22Rv1 (cell line): Measurements from ENCODE around the gene CPSF3.

Source experiments
- CTCF ChIP-seq: fragments of 450-650 bp; IDR thresholded peaks from 2 replicates; pipeline ENCODE4 v1.5.1; 2017; ENCODE audit warnings: mild to moderate bottlenecking
- ZFX ChIP-seq: fragments of 450-650 bp; IDR thresholded peaks from 2 replicates; pipeline ENCODE4 v1.6.1; 2017; ENCODE audit warnings: antibody characterized with exemption, borderline replicate concordance

GRCh38 chr2:9463698-9464034 lies 40.2 kb downstream of the CPSF3 start:
- no peak for TF ChIP-seq CTCF
- TF ChIP-seq ZFX = no peak
